GM12874 (cell line): ENCODE results near the gene SBF1.

Experiments
- TF ChIP-seq, protein P1 (sequence below): IDR thresholded peaks from 2 replicates; pipeline ENCODE4 v1.5.1; 2011; ENCODE audit warnings: low read depth, mild to moderate bottlenecking, control low read depth, low read length, moderate library complexity; ENCODE audit not compliant: insufficient read depth

Gene SBF1

DNA sequence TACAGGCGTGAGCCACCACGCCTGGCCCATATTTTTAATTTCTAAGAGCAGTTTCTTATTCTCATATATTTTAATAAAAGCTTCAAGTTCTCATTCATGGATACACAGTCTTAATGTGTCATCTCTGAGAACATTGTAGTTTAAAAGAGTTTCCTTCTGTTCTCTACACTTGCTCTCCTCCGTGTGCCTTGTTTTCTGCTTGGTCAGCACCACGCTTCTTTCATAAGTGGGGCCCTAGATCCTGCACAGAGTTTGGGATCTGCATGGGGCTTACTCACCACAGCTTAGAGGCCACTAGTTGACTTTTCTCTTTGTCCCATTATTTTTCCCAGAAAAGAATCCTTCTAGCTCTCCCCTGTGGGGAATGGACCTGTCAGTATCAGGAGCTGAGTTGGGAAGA is 72.9 kb downstream of the SBF1 start:
- TF ChIP-seq, protein P1, sequence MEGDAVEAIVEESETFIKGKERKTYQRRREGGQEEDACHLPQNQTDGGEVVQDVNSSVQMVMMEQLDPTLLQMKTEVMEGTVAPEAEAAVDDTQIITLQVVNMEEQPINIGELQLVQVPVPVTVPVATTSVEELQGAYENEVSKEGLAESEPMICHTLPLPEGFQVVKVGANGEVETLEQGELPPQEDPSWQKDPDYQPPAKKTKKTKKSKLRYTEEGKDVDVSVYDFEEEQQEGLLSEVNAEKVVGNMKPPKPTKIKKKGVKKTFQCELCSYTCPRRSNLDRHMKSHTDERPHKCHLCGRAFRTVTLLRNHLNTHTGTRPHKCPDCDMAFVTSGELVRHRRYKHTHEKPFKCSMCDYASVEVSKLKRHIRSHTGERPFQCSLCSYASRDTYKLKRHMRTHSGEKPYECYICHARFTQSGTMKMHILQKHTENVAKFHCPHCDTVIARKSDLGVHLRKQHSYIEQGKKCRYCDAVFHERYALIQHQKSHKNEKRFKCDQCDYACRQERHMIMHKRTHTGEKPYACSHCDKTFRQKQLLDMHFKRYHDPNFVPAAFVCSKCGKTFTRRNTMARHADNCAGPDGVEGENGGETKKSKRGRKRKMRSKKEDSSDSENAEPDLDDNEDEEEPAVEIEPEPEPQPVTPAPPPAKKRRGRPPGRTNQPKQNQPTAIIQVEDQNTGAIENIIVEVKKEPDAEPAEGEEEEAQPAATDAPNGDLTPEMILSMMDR = no peak

DNA sequence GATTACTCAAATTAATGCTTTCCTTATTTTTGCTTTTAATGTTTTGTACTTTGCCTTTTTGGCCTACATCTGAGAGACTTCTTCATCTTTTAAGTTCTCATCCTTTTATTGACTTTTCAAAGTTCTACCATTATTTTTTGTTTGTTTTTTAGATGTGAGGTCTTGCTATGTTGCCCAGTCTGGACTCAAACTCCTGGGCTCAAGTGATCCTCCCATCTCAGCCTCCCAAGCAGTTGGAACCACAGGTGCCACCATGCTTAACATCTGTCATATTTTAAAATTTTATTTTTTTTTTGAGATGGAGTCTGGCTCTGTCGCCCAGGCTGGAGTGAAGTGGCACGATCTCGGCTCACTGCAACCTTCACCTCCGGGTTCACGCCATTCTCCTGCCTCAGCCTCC is 73.9 kb downstream of the SBF1 start:
- TF ChIP-seq, protein P1 = no peak

DNA sequence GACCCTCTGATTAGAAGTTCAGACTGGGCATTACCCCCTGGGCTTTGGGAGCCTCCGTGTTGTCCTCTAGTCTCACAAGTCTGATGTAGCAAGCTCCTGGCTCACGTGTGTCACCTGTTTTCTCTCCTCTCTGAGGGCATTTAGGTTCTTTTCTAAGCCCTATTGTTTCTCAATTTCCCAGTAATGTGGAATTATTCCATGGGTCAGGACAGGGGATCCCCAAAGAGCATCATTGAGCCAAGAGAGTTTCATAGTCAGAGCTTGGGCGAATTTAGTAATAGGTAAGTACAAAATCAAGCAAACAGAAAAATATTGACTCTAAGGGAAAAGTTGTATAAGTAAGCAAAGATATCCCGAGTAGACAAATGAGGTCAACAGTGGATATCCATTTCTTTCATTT is 74.4 kb downstream of the SBF1 start:
- TF ChIP-seq, protein P1 = no peak

DNA sequence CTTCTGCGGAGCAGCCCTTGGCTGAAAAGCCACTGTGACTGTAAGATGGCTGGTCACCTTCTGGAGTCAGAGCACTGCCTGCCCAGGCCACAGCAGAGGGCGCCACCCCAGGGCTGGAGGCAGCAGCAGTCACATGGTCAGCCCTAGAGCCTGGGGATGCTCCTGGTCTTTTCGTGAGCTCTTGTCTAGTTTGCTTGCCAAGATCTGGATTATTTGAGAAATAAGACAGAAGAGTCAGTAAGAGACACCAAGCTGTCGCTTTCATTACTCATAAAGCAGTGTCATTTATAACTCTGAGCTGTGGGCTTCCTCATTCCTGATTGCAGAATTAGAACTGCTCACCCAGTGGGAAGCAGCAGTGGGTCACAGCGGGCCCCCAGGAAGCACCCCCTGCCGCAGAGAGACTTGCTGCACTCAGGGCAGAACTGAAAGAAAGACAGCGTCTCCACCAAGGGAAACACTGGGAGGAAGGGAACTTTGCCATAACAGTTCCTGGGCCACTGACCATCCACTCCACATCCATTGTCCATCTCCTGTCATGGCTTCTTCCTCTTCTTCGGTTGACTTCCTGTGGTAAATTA is 75.0 kb downstream of the SBF1 start:
- TF ChIP-seq, protein P1 = peak; percentile 61

DNA sequence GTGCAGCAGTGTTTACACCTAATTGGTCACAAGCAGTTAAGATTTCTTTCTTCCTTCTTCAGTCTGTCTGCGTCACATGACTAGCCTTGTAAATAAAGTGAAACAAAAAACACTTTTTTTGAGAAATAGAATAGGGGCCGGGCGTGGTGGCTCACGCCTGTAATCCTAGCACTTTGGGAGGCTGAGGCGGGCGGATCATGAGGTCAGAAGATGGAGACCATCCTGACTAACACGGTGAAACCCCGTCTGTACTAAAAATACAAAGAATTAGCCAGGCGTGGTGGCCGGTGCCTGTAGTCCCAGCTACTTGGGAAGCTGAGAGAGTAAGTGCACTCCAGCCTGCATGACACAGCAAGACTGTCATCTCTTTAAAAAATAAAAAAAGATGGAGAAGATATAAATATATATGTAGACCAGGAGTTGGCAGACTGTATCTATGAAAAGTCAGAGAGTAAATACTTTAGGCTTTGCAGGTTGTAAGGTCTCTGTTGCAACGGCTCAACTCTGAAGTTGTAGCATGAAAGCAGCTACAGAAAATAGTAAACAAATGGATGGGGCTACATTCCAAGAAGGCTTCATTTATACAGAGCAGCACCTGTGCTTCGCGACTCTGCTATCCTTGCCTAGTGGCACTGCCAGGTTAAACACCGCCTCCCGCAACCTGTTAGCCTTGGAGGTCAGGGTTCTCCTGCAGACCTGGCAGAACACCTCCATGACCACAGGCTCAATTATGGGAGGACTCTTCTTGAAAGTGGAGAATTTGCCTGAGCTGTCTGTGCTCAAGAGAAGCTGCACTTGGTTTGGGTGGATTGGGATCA is 75.8 kb downstream of the SBF1 start:
- TF ChIP-seq, protein P1 = no peak

DNA sequence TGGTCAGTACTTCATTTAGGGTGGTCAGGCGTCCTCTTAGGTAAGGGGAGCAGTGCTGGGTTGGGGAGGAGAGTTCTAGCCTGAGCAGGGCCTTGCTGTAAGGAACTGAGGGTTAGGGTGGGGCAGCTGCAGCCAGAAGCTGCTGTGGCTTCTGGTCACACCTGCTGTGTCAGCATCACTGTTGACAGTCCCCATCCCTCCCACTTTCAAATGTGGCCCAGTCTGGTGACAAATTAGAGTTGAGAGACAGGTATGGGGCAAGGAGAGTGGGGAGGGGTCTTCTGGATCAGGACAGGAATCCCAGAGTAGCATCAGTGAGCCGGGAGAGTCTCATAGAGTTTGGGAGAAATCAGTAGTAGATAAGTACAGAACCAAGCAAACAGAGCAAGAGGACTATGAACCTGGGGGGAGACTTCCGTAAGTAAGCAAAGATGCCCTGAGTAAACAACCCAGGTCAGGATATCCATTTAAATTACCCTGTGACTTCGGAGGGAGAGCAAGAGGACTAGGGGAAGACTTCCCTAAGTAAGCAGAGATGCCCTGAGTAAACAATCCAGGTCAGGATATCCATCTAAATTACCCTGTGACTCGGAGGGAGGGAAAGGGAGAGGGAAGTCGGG is 78.0 kb downstream of the SBF1 start:
- TF ChIP-seq, protein P1 = no peak
